GF-D8 (cell line): Measurements from ENCODE around the gene CRPPA.
"Not testable (repeated sequence)": the region's sequence is repeated elsewhere in the genome, so short reads cannot be mapped to it uniquely, and the experiment has no call there.

ENCODE experiments used
- DNase-seq: peaks from one replicate; lab custom pipeline; 2025; lab: John Stamatoyannopoulos, UW

CRPPA gene

DNA sequence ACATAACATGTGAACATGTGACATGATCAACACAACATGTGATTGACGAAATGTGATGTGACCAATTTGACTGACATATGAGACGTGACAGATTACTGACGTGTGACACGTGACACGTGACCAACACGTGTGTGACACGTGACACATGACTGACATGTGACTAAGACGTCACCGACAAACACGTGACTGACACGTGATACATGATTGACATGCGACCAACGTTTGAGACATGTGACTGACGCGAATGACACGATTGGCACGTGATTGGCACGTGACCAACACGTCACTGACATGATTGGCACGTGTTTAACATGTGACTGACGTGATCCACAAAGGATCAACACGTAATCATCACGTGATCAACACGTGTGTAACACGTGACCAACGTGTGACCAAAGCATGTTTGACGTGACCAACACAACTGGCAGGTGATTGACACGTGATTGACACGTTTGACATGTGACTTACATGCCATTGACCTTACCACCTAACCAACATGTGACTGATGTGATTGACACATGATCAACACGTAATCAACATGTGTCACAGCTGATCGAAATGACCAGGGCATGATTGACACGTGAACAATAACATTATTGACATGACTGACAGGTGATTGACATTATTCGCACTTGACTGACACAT, 23.7 kb downstream of the CRPPA start:
- DNase-seq: no peak

DNA sequence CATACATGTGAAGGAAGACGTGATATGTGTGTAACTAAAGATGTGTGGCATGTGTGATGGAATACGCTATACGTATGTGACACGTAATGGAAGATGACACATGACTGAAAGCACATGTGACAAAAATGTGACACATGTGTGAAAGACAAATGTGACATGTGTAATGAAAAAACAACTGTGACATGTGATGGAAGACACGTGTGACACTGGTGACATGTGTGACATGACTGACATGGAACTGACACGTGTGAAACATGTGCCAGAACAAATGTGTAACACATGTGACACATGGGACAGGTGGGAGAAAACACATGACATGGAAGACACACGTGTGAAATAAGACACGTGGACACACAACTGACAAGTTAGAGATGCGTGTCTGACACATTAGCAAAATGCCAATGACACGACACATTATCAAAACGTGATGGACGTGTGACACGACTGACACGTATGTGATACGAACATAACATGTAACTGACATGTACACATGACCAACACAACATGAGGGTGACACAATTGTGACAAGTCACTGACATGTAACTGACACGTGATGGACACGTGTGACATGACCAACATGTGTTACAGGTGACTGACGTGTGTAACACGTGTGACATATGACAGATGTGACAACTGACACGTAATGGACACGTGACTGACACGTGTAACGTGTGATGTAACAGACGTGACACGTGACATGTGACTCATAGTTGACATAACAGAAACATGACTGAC, 24.4 kb downstream of the CRPPA start:
- no peak for DNase-seq

GRCh38 chr7:16395121-16395520, 26.2 kb downstream of the CRPPA start:
- DNase-seq: no peak

DNA sequence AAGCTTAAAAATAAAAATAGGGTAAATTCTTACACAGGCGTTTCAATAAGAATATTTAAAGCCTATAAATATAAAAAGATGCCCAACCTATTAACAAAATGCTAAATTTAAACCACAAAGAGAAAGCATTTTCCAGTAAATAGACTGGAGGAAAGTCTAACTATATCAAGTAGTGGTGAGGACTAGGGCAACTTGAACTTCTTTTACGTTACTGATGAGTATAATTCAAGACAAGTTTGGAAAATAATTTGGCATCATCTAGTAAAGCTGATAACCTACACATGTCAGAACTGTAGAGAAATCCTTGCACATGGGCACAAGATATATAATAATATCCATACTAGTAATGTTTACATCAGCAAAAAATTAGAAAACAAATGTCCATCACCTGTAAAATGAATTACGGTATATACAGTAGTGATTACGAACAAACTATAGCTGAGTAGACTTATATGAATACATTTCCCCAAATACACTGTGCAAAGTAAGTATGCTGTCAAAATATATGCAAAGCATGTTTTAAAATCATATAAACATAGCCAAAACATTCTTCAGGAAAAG, 27.4 kb downstream of the CRPPA start:
- DNase-seq: no peak

- no peak for DNase-seq
Observed at GRCh38 chr7:16392990-16393523, 28.3 kb downstream of the CRPPA start.

GRCh38 chr7:16383786-16384185, 37.6 kb downstream of the CRPPA start:
- not testable (repeated sequence) for DNase-seq

- not testable (repeated sequence) for DNase-seq
Observed at GRCh38 chr7:16383103-16383502, 38.2 kb downstream of the CRPPA start.
